Trophoblast cell (in vitro differentiated cells and primary cell): Measurements from ENCODE around the gene KMT2C.
A peak's percentile ranks its signal among the peaks of the same experiment; 100 is the strongest.

Experiments used
- DNase-seq, 2 donors: peaks; one replicate each; pipeline ENCODE4 v3.0.0-alpha.2; 2016
- H2AFZ ChIP-seq: 2 replicates; pipeline ENCODE4 v1.6.1; 2013; ENCODE audit warnings: low read length, moderate library complexity, mild to moderate bottlenecking; ENCODE audit not compliant: insufficient read depth, poor library complexity
- H2AK5ac ChIP-seq: 2 replicates; pipeline ENCODE4 v1.6.1; 2013; ENCODE audit warnings: mild to moderate bottlenecking, low read length
- H2BK120ac ChIP-seq: 2 replicates; pipeline ENCODE4 v1.6.1; 2013; ENCODE audit warnings: low read length, mild to moderate bottlenecking, moderate library complexity; ENCODE audit not compliant: insufficient read depth, poor library complexity
- H2BK12ac ChIP-seq: 2 replicates; pipeline ENCODE4 v1.6.1; 2013; ENCODE audit warnings: mild to moderate bottlenecking, low read length, moderate library complexity
- H2BK5ac ChIP-seq: 2 replicates; pipeline ENCODE4 v1.6.1; 2013; ENCODE audit warnings: low read length, low read depth, moderate library complexity, mild to moderate bottlenecking; ENCODE audit not compliant: poor library complexity
- H3K14ac ChIP-seq: 2 replicates; pipeline ENCODE4 v1.6.1; 2013; ENCODE audit warnings: mild to moderate bottlenecking, low read length
- H3K18ac ChIP-seq: 2 replicates; pipeline ENCODE4 v1.6.1; 2013; ENCODE audit warnings: mild to moderate bottlenecking, low read length
- H3K23ac ChIP-seq: 2 replicates; pipeline ENCODE4 v1.6.1; 2013; ENCODE audit warnings: low read length
- H3K27ac ChIP-seq: 2 replicates; pipeline ENCODE4 v1.5.1; 2013; ENCODE audit warnings: low read depth, mild to moderate bottlenecking, inconsistent platforms, low read length, moderate library complexity
- H3K27me3 ChIP-seq: 2 replicates; pipeline ENCODE4 v1.6.1; 2013; ENCODE audit warnings: inconsistent platforms, mild to moderate bottlenecking, low read length, moderate library complexity; ENCODE audit not compliant: insufficient read depth
- H3K36me3 ChIP-seq, 2 experiments: 1 replicate in 1 of 2; 2 replicates in 1 of 2; pipeline ENCODE4 v1.6.1; 2013; ENCODE audit warnings: low read length in 2 of 2, mild to moderate bottlenecking in 2 of 2, moderate library complexity in 1 of 2; ENCODE audit not compliant: insufficient read depth in 2 of 2, control insufficient read depth in 1 of 2
- H3K4ac ChIP-seq: 2 replicates; pipeline ENCODE4 v1.6.1; 2013; ENCODE audit warnings: low read depth, mild to moderate bottlenecking, low read length, moderate library complexity
- H3K4me1 ChIP-seq, 2 experiments: 1 replicate in 1 of 2; 2 replicates in 1 of 2; pipeline ENCODE4 v1.6.1; 2013; ENCODE audit warnings: low read length in 2 of 2, mild to moderate bottlenecking in 2 of 2, moderate library complexity in 1 of 2; ENCODE audit not compliant: insufficient read depth in 2 of 2, control insufficient read depth in 1 of 2
- H3K4me2 ChIP-seq: 2 replicates; pipeline ENCODE4 v1.6.1; 2013; ENCODE audit warnings: inconsistent platforms, mild to moderate bottlenecking, low read length, moderate library complexity
- H3K4me3 ChIP-seq: 2 replicates; pipeline ENCODE4 v1.5.1; 2013; ENCODE audit warnings: mild to moderate bottlenecking, low read depth, low read length, inconsistent platforms
- H3K79me1 ChIP-seq: one replicate; pipeline ENCODE4 v1.6.1; 2013; ENCODE audit warnings: low read length
- H3K79me2 ChIP-seq: 2 replicates; pipeline ENCODE4 v1.6.1; 2013; ENCODE audit warnings: low read length, mild to moderate bottlenecking; ENCODE audit not compliant: control insufficient read depth, insufficient read depth, poor library complexity
- H3K9ac ChIP-seq: 2 replicates; pipeline ENCODE4 v1.6.1; 2013; ENCODE audit warnings: mild to moderate bottlenecking, low read length
- H3K9me3 ChIP-seq: 2 replicates; pipeline ENCODE4 v1.6.1; 2013; ENCODE audit warnings: low read depth, mild to moderate bottlenecking, control low read depth, inconsistent platforms, low read length; ENCODE audit not compliant: insufficient read depth
- H4K12ac ChIP-seq: 2 replicates; pipeline ENCODE4 v1.6.1; 2013; ENCODE audit warnings: low read depth, mild to moderate bottlenecking, low read length, moderate library complexity
- H4K8ac ChIP-seq: 2 replicates; pipeline ENCODE4 v1.6.1; 2013; ENCODE audit warnings: low read depth, mild to moderate bottlenecking, low read length, moderate library complexity
- H4K91ac ChIP-seq: one replicate; pipeline ENCODE4 v1.6.1; 2013; ENCODE audit warnings: low read depth, mild to moderate bottlenecking, low read length, moderate library complexity
- WGBS: extraction: QIAGEN DNeasy Blood & Tissue Kit; methylation state at CpG from one replicate; pipeline ENCODE4 v1.1.7; 2013; ENCODE audit warnings: missing lambda C conversion rate; ENCODE audit not compliant: insufficient read length, insufficient coverage; ENCODE audit errors: extremely low coverage; 5-methylcytosine and 5-hydroxymethylcytosine counted together

Gene KMT2C

GRCh38 chr7:152464312-152465118 is 28.7 kb upstream of the KMT2C start:
- Histone ChIP-seq H3K4me1 (peaks cover 2 to 10% of the 10 kb centered on the region in 2 experiments), H2BK5ac (peak overlapping the region; percentile 91), H3K4ac (peak overlapping the region; percentile 82), H3K4me2 (peak overlapping the region; percentile 50), H3K9me3 (no peaks in the 10 kb centered on the region), H3K9ac (peak overlapping the region; percentile 92), H2BK12ac (peak overlapping the region; percentile 52), H3K14ac (peak overlapping the region; percentile 96), H3K79me1 (peaks cover 14% of the 10 kb centered on the region), H4K8ac (peak overlapping the region; percentile 86), H3K18ac (peak overlapping the region; percentile 99), H4K12ac (peak overlapping the region; percentile 65), H3K27me3 (no peaks in the 10 kb centered on the region), H2AK5ac (peak overlapping the region; percentile 49), H3K27ac (peak overlapping the region; percentile 99), H4K91ac (peak overlapping the region; percentile 96), H2BK120ac (peak overlapping the region; percentile 94), H3K4me3 (peak overlapping the region; percentile 92), H3K36me3 (no peaks in the 10 kb centered on the region), H2AFZ (peak overlapping the region; percentile 68), H3K23ac (no peak overlapping the region), H3K79me2 (peaks cover 10% of the 10 kb centered on the region)
- WGBS, result no CpG with 5 or more reads among the region's 91 CpGs
- peak; percentile 53 to 77 for DNase-seq

- H3K79me2 ChIP-seq, result peaks cover 10% of the 10 kb centered on the region
- peak overlapping the region; percentile 68 for H2AFZ ChIP-seq
- peak overlapping the region; percentile 65 for H4K12ac ChIP-seq
- H2BK5ac ChIP-seq, result peak overlapping the region; percentile 91
- peak overlapping the region; percentile 49 for H2AK5ac ChIP-seq
- peak overlapping the region; percentile 50 for H3K4me2 ChIP-seq
- no CpG with 5 or more reads among the region's 71 CpGs for WGBS
- H3K9me3 ChIP-seq, result no peaks in the 10 kb centered on the region
- peak overlapping the region; percentile 86 for H4K8ac ChIP-seq
- peak; percentile 99 to 100 for DNase-seq
- H3K27me3 ChIP-seq, result no peaks in the 10 kb centered on the region
- no peak overlapping the region for H2BK12ac ChIP-seq
- H3K36me3 ChIP-seq, result no peaks in the 10 kb centered on the region
- peaks cover 13% of the 10 kb centered on the region for H3K79me1 ChIP-seq
- H4K91ac ChIP-seq, result peak overlapping the region; percentile 96
- H2BK120ac ChIP-seq, result peak overlapping the region; percentile 94
- H3K14ac ChIP-seq, result peak overlapping the region; percentile 96
- H3K18ac ChIP-seq, result peak overlapping the region; percentile 99
- H3K23ac ChIP-seq, result no peak overlapping the region
- peak overlapping the region; percentile 99 for H3K27ac ChIP-seq
- peak overlapping the region; percentile 82 for H3K4ac ChIP-seq
- peaks cover 7 to 15% of the 10 kb centered on the region in 2 experiments for H3K4me1 ChIP-seq
- H3K9ac ChIP-seq, result peak overlapping the region; percentile 92
- peak overlapping the region; percentile 92 for H3K4me3 ChIP-seq
These were observed 28.0 kb upstream of the KMT2C start for GRCh38 chr7:152463709-152464311.

- no peaks in the 10 kb centered on the region for H3K36me3 ChIP-seq
- peak overlapping the region; percentile 91 for H3K4me2 ChIP-seq
- peak overlapping the region; percentile 97 for H3K18ac ChIP-seq
- H3K23ac ChIP-seq, result no peak overlapping the region
- peak overlapping the region; percentile 97 for H3K14ac ChIP-seq
- peak overlapping the region; percentile 91 for H4K91ac ChIP-seq
- peak overlapping the region; percentile 96 for H4K8ac ChIP-seq
- H3K79me1 ChIP-seq, result peaks cover 13% of the 10 kb centered on the region
- H2BK5ac ChIP-seq, result peak overlapping the region; percentile 97
- peak overlapping the region; percentile 89 for H3K4ac ChIP-seq
- H3K4me3 ChIP-seq, result peak overlapping the region; percentile 85
- H3K27me3 ChIP-seq, result no peaks in the 10 kb centered on the region
- peaks cover 10% of the 10 kb centered on the region for H3K79me2 ChIP-seq
- WGBS, result no CpG with 5 or more reads among the region's 29 CpGs
- H2AK5ac ChIP-seq, result peak overlapping the region; percentile 78
- peaks cover 7 to 15% of the 10 kb centered on the region in 2 experiments for H3K4me1 ChIP-seq
- H2BK120ac ChIP-seq, result peak overlapping the region; percentile 98
- peak overlapping the region; percentile 94 for H4K12ac ChIP-seq
- no peak overlapping the region for H2BK12ac ChIP-seq
- H2AFZ ChIP-seq, result peak overlapping the region; percentile 98
- DNase-seq, result peak; percentile 32 to 69
- peak overlapping the region; percentile 99 for H3K27ac ChIP-seq
- H3K9me3 ChIP-seq, result no peaks in the 10 kb centered on the region
- H3K9ac ChIP-seq, result peak overlapping the region; percentile 81
These were observed 27.3 kb upstream of the KMT2C start for GRCh38 chr7:152462995-152463708.

GRCh38 chr7:152459724-152460251 is 24.0 kb upstream of the KMT2C start:
- no peak overlapping the region for H4K8ac ChIP-seq
- peaks cover 10% of the 10 kb centered on the region for H3K79me2 ChIP-seq
- H3K9ac ChIP-seq, result no peak overlapping the region
- DNase-seq, result peak; percentile 42 to 64
- H3K4me1 ChIP-seq, result peaks cover 7 to 15% of the 10 kb centered on the region in 2 experiments
- H3K36me3 ChIP-seq, result no peaks in the 10 kb centered on the region
- H2BK5ac ChIP-seq, result no peak overlapping the region
- H3K9me3 ChIP-seq, result peaks cover 4% of the 10 kb centered on the region
- peak overlapping the region; percentile 25 for H3K4me2 ChIP-seq
- no peak overlapping the region for H3K4ac ChIP-seq
- no peak overlapping the region for H3K18ac ChIP-seq
- no peak overlapping the region for H2BK12ac ChIP-seq
- WGBS, result no CpG with 5 or more reads among the region's 5 CpGs
- no peak overlapping the region for H3K4me3 ChIP-seq
- H3K79me1 ChIP-seq, result peaks cover 12% of the 10 kb centered on the region
- H2AK5ac ChIP-seq, result no peak overlapping the region
- H3K27me3 ChIP-seq, result no peaks in the 10 kb centered on the region
- H4K12ac ChIP-seq, result no peak overlapping the region
- no peak overlapping the region for H3K23ac ChIP-seq
- no peak overlapping the region for H2BK120ac ChIP-seq
- H4K91ac ChIP-seq, result no peak overlapping the region
- H2AFZ ChIP-seq, result no peak overlapping the region
- H3K27ac ChIP-seq, result peak overlapping the region; percentile 55
- no peak overlapping the region for H3K14ac ChIP-seq
